CD14-positive monocyte (primary cell): Measurements from ENCODE around the gene PGAP2. TPM values are rescaled to one million over a fixed set of nuclear protein-coding genes. Genes with fewer than 3 reads are reported as not detected.

Experiments
- DNase-seq, 3 donors: peaks; one replicate each; pipeline ENCODE4 v3.0.0-alpha.2; 2011 to 2022
- H2AFZ ChIP-seq: 2 replicates; pipeline ENCODE4 v1.6.0; 2012; ENCODE audit warnings: mild to moderate bottlenecking, low read depth, low read length, inconsistent platforms; ENCODE audit not compliant: insufficient read depth, poor library complexity, severe bottlenecking
- H3K27ac ChIP-seq, 2 donors: 1 replicate in 1 of 2; 2 replicates in 1 of 2; pipeline ENCODE4 v1.5.1; 2012 to 2013; ENCODE audit warnings: low read length in 2 of 2, control low read depth in 1 of 2, inconsistent platforms in 1 of 2, low read depth in 1 of 2, mild to moderate bottlenecking in 1 of 2
- H3K27me3 ChIP-seq, 2 donors: one replicate each; pipeline versions ENCODE4 v1.6.0 to v1.6.1; 2011 to 2013; ENCODE audit warnings: low read length in 2 of 2; ENCODE audit not compliant: control insufficient read depth in 2 of 2, insufficient read depth in 2 of 2
- H3K36me3 ChIP-seq, 2 donors: replicated peaks in 1 of 2; 1 replicate in 1 of 2; 2 replicates in 1 of 2; pipeline versions ENCODE4 v1.5.1 to v1.6.1; 2012 to 2013; ENCODE audit warnings: low read length in 2 of 2, control low read depth in 1 of 2, inconsistent platforms in 1 of 2, mild to moderate bottlenecking in 1 of 2; ENCODE audit not compliant: insufficient read depth in 2 of 2, control insufficient read depth in 1 of 2
- H3K4me1 ChIP-seq, 2 donors: 1 replicate in 1 of 2; 2 replicates in 1 of 2; pipeline versions ENCODE4 v1.5.1 to v1.6.1; 2012 to 2013; ENCODE audit warnings: low read length in 2 of 2, control low read depth in 1 of 2, inconsistent platforms in 1 of 2, mild to moderate bottlenecking in 1 of 2, moderate library complexity in 1 of 2; ENCODE audit not compliant: insufficient read depth in 2 of 2, control insufficient read depth in 1 of 2
- H3K4me2 ChIP-seq: replicated peaks from 2 replicates; pipeline ENCODE3; 2012; ENCODE audit warnings: low read length, moderate library complexity, mild to moderate bottlenecking; ENCODE audit not compliant: poor library complexity, severe bottlenecking; ENCODE audit errors: extremely low read depth
- H3K4me3 ChIP-seq, 3 experiments: fragments of 200-600 bp in 1 of 3; sonication (generic) in 1 of 3; replicated peaks in 1 of 3; 1 replicate in 2 of 3; 2 replicates in 1 of 3; pipeline ENCODE4 v1.5.1; 2011 to 2013; ENCODE audit warnings: low read length in 3 of 3, mild to moderate bottlenecking in 3 of 3, control low read depth in 2 of 3, low read depth in 2 of 3, inconsistent platforms in 1 of 3, moderate library complexity in 1 of 3
- H3K79me2 ChIP-seq: 2 replicates; pipeline ENCODE4 v1.6.0; 2012; ENCODE audit warnings: mild to moderate bottlenecking, control low read depth, inconsistent platforms, low read length, moderate library complexity; ENCODE audit not compliant: insufficient read depth
- H3K9ac ChIP-seq: 2 replicates; pipeline ENCODE4 v1.6.0; 2017; ENCODE audit warnings: low read length, mild to moderate bottlenecking; ENCODE audit not compliant: insufficient read depth, poor library complexity, severe bottlenecking
- H3K9me3 ChIP-seq, 2 donors: replicated peaks in 1 of 2; 1 replicate in 1 of 2; 2 replicates in 1 of 2; pipeline versions ENCODE4 v1.5.1 to v1.6.1; 2012 to 2013; ENCODE audit warnings: low read length in 2 of 2, control low read depth in 1 of 2; ENCODE audit not compliant: control insufficient read depth in 1 of 2, insufficient read depth in 1 of 2
- H4K20me1 ChIP-seq: 2 replicates; pipeline ENCODE4 v1.6.0; 2012; ENCODE audit warnings: mild to moderate bottlenecking, low read length, control low read depth, moderate library complexity; ENCODE audit not compliant: insufficient read depth
- H3K27ac Mint-ChIP-seq, 7 donors: one replicate each; pipeline ENCODE4 v1.8.0; 2020; ENCODE audit warnings: mild to moderate bottlenecking in 7 of 7, mixed read lengths in 7 of 7, moderate library complexity in 6 of 7, inconsistent platforms in 2 of 7
- H3K27me3 Mint-ChIP-seq, 3 donors: one replicate each; pipeline ENCODE4 v1.8.0; 2021 to 2022; ENCODE audit warnings: low read depth in 3 of 3, mild to moderate bottlenecking in 3 of 3, mixed read lengths in 3 of 3, moderate library complexity in 3 of 3, inconsistent platforms in 1 of 3
- H3K36me3 Mint-ChIP-seq, 2 donors: one replicate each; pipeline ENCODE4 v1.8.0; 2020; ENCODE audit warnings: mixed read lengths in 2 of 2, inconsistent platforms in 1 of 2, mild to moderate bottlenecking in 1 of 2
- H3K4me1 Mint-ChIP-seq: one replicate; pipeline ENCODE4 v1.8.0; 2020; ENCODE audit warnings: mild to moderate bottlenecking, mixed read lengths
- H3K4me3 Mint-ChIP-seq, 2 donors: one replicate each; pipeline ENCODE4 v1.8.0; 2020; ENCODE audit warnings: mild to moderate bottlenecking in 2 of 2, mixed read lengths in 2 of 2, moderate library complexity in 1 of 2
- H3K9me3 Mint-ChIP-seq, 7 donors: one replicate each; pipeline ENCODE4 v1.8.0; 2020 to 2022; ENCODE audit warnings: mixed read lengths in 7 of 7, mild to moderate bottlenecking in 6 of 7, moderate library complexity in 6 of 7, inconsistent platforms in 2 of 7
- WGBS: methylation state at CpG from one replicate; pipeline ENCODE4 v1.1.5; 2013; ENCODE audit warnings: missing lambda C conversion rate; ENCODE audit not compliant: insufficient coverage; 5-methylcytosine and 5-hydroxymethylcytosine counted together
- intact Hi-C, 2 donors: fragments of 100-400 bp; cut with micrococcal nuclease; formaldehyde crosslinking; loops; one replicate each; pipeline versions ENCODE4 v1.15.0 to v1.15.1; 2023
- polyA plus RNA-seq, 3 donors: library from polyadenylated mRNA; depleted of rRNA in 1 of 3; unstranded in 2 of 3; stranded (reverse) in 1 of 3; fragments of 300-500 nt in 2 of 3; fragments of >200 nt in 1 of 3; fragmentation: Illumina TruSeq in 2 of 3; gene quantifications; 1 replicate in 2 of 3; 2 replicates in 1 of 3; pipeline ENCODE4 v1.2.3, GENCODE V29; 2012 to 2021
- TF ChIP-seq, protein P1 (sequence below): fragments of 200-600 bp; IDR thresholded peaks from one replicate; pipeline ENCODE4 v1.8.0; 2022; ENCODE audit warnings: antibody characterized with exemption, mild to moderate bottlenecking

PGAP2 gene
- polyA plus RNA-seq, 3 donors, result 5.8 to 17.9 (median 6.8) TPM

GRCh38 chr11:3822312-3822711 lies 14.0 kb downstream of the PGAP2 start:
- Mint-ChIP-seq H3K27me3 (no peaks in the 10 kb centered on the region), H3K4me1 (peaks cover 40% of the 10 kb centered on the region), H3K4me3 (no peak overlapping the region), H3K36me3 (peaks cover 22 to 28% of the 10 kb centered on the region in 2 donors), H3K27ac (no peak overlapping the region), H3K9me3 (peaks cover 0 to 3% (median 0%) of the 10 kb centered on the region in 7 donors)
- Histone ChIP-seq H2AFZ (no peak overlapping the region), H3K9me3 (no peaks in the 10 kb centered on the region), H3K4me2 (no peak overlapping the region), H3K4me3 (no peak overlapping the region), H4K20me1 (peaks cover 34% of the 10 kb centered on the region), H3K79me2 (peaks cover 31% of the 10 kb centered on the region), H3K27ac (no peak overlapping the region), H3K36me3 (peaks cover 21 to 23% of the 10 kb centered on the region in 2 donors), H3K27me3 (no peaks in the 10 kb centered on the region), H3K4me1 (peaks cover 19 to 30% of the 10 kb centered on the region in 2 donors), H3K9ac (no peak overlapping the region)
- intact Hi-C loops, result no loop called here
- TF ChIP-seq, protein P1, sequence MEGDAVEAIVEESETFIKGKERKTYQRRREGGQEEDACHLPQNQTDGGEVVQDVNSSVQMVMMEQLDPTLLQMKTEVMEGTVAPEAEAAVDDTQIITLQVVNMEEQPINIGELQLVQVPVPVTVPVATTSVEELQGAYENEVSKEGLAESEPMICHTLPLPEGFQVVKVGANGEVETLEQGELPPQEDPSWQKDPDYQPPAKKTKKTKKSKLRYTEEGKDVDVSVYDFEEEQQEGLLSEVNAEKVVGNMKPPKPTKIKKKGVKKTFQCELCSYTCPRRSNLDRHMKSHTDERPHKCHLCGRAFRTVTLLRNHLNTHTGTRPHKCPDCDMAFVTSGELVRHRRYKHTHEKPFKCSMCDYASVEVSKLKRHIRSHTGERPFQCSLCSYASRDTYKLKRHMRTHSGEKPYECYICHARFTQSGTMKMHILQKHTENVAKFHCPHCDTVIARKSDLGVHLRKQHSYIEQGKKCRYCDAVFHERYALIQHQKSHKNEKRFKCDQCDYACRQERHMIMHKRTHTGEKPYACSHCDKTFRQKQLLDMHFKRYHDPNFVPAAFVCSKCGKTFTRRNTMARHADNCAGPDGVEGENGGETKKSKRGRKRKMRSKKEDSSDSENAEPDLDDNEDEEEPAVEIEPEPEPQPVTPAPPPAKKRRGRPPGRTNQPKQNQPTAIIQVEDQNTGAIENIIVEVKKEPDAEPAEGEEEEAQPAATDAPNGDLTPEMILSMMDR, result no peak
- no peak for DNase-seq
- 98% methylated on average over 6 of the region's 7 CpGs for WGBS

DNA sequence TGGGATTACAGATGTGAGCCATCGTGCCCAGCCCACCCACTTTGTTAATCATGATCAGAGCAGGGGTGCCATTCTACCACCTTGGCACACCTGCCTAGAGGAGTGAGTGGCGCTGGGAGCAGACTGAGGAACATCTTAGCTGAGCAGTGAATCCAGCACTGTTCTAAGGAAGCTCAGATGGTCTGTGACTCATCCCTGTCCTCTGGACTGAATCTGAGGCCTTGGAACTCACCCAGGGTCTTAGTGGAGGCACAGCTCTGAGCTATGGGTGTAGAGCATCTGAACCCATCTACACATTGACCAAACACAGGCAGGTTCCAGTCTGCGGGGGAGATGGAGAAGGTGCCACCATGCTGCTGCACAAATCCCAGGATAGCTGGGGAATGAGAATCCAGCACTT lies 14.9 kb downstream of the PGAP2 start:
- H3K36me3 ChIP-seq, result peaks cover 31 to 33% of the 10 kb centered on the region in 2 donors
- H3K4me3 ChIP-seq, result no peak overlapping the region
- no peaks in the 10 kb centered on the region for H3K9me3 ChIP-seq
- intact Hi-C loops, result no loop called here
- TF ChIP-seq, protein P1, result no peak
- DNase-seq, result peak in 2 of 3 donors; percentile 22 to 42
- Mint-ChIP-seq H3K9me3 (peaks cover 0 to 3% (median 0%) of the 10 kb centered on the region in 7 donors), H3K27me3 (no peaks in the 10 kb centered on the region), H3K36me3 (peaks cover 30 to 37% of the 10 kb centered on the region in 2 donors), H3K27ac (peak overlapping the region in 3 of 7 donors; percentile 21 to 87 (median 50)), H3K4me3 (no peak overlapping the region), H3K4me1 (peaks cover 41% of the 10 kb centered on the region)
- H3K4me1 ChIP-seq, result peaks cover 23 to 37% of the 10 kb centered on the region in 2 donors
- H3K79me2 ChIP-seq, result peaks cover 41% of the 10 kb centered on the region
- H2AFZ ChIP-seq, result no peak overlapping the region
- peaks cover 44% of the 10 kb centered on the region for H4K20me1 ChIP-seq
- no peak overlapping the region for H3K27ac ChIP-seq
- no peaks in the 10 kb centered on the region for H3K27me3 ChIP-seq
- H3K4me2 ChIP-seq, result no peak overlapping the region
- H3K9ac ChIP-seq, result no peak overlapping the region
- WGBS, result 92% methylated on average over 2 of the region's 3 CpGs
